SU-DHL-6 (cell line): ENCODE data around the gene CENPF.

Source experiments
- H2AFZ ChIP-seq: fragments of 200-600 bp; sonication (generic); 2 replicates; pipeline ENCODE4 v1.6.1; 2014; ENCODE audit warnings: low read depth, mild to moderate bottlenecking, moderate library complexity, mixed read lengths, antibody characterized with exemption, low read length; ENCODE audit not compliant: severe bottlenecking
- H3F3A ChIP-seq: fragments of 200-600 bp; shearing (Covaris generic); 2 replicates; pipeline ENCODE4 v1.6.0; 2016; ENCODE audit warnings: antibody characterized with exemption, mild to moderate bottlenecking; ENCODE audit not compliant: insufficient read depth
- H3K27ac ChIP-seq: fragments of 200-600 bp; sonication (generic); 2 replicates; pipeline ENCODE4 v1.5.1; 2016; ENCODE audit warnings: low read depth, mild to moderate bottlenecking, low read length, moderate library complexity, mixed read lengths
- H3K27me3 ChIP-seq: fragments of 200-600 bp; sonication (generic), shearing (Covaris generic); 2 replicates; pipeline ENCODE4 v1.6.0; 2014; ENCODE audit warnings: mild to moderate bottlenecking, low read length
- H3K36me3 ChIP-seq: fragments of 200-600 bp; sonication (generic); 2 replicates; pipeline ENCODE4 v1.6.1; 2014; ENCODE audit warnings: mild to moderate bottlenecking, low read length, mixed read lengths
- H3K4me2 ChIP-seq: fragments of 300-600, 200-600 bp; shearing (Covaris generic), sonication (generic); 2 replicates; pipeline ENCODE4 v1.6.0; 2014; ENCODE audit warnings: low read length, low read depth, mild to moderate bottlenecking; ENCODE audit not compliant: poor library complexity, severe bottlenecking
- H3K4me3 ChIP-seq: fragments of 200-600 bp; sonication (generic); 2 replicates; pipeline ENCODE4 v1.5.1; 2014; ENCODE audit warnings: antibody characterized with exemption, low read length, mild to moderate bottlenecking, mixed read lengths; ENCODE audit not compliant: insufficient read depth, poor library complexity, severe bottlenecking
- H3K79me2 ChIP-seq: fragments of 200-600 bp; sonication (generic); 2 replicates; pipeline ENCODE4 v1.6.1; 2014; ENCODE audit warnings: mild to moderate bottlenecking, low read length, moderate library complexity; ENCODE audit not compliant: insufficient read depth
- H3K9ac ChIP-seq: fragments of 200-600 bp; sonication (generic); 2 replicates; pipeline ENCODE4 v1.7.0; 2014; ENCODE audit warnings: mild to moderate bottlenecking, low read length
- H3K9me2 ChIP-seq: fragments of 200-600 bp; sonication (generic); replicated peaks from 2 replicates; pipeline ENCODE4 v1.6.1; 2014; ENCODE audit warnings: low read length; ENCODE audit not compliant: insufficient read depth
- H3K9me3 ChIP-seq: fragments of 200-600 bp; sonication (generic); 2 replicates; pipeline ENCODE4 v1.6.1; 2014; ENCODE audit warnings: low read length, mixed read lengths; ENCODE audit not compliant: insufficient read depth
- H4K20me1 ChIP-seq: fragments of 200-600 bp; sonication (generic); 2 replicates; pipeline ENCODE4 v1.6.1; 2014; ENCODE audit warnings: low read depth, mild to moderate bottlenecking, antibody characterized with exemption, low read length, moderate library complexity, mixed read lengths
- CTCF ChIP-seq: fragments of 200-600 bp; sonication (generic); IDR thresholded peaks from one replicate; pipeline ENCODE4 v1.5.1; 2017; ENCODE audit warnings: antibody characterized with exemption, mild to moderate bottlenecking, low read length, moderate library complexity; ENCODE audit not compliant: insufficient read depth, poor library complexity, severe bottlenecking
- EZH2phosphoT487 ChIP-seq: fragments of 200-600 bp; sonication (generic), shearing (Covaris generic); conservative IDR thresholded peaks from 2 replicates; pipeline ENCODE4 v1.6.1; 2018; ENCODE audit warnings: mild to moderate bottlenecking, antibody characterized with exemption, low read length, moderate library complexity, mixed read lengths

The CENPF gene

GRCh38 chr1:214583113-214583512 is 19.9 kb upstream of the CENPF start:
- H3K27me3 ChIP-seq = no peaks in the 10 kb centered on the region

GRCh38 chr1:214583824-214584554 is 19.0 kb upstream of the CENPF start:
- Histone ChIP-seq H3K9me2 (no peaks in the 10 kb centered on the region), H3K79me2 (no peaks in the 10 kb centered on the region), H3F3A (no peaks in the 10 kb centered on the region), H3K4me2 (no peak overlapping the region), H3K4me3 (no peak overlapping the region), H3K27ac (no peak overlapping the region), H3K27me3 (no peaks in the 10 kb centered on the region), H4K20me1 (no peaks in the 10 kb centered on the region), H3K36me3 (no peaks in the 10 kb centered on the region), H3K9me3 (no peaks in the 10 kb centered on the region), H2AFZ (no peak overlapping the region), H3K9ac (no peak overlapping the region)
- TF ChIP-seq EZH2phosphoT487 (no peak), CTCF (no peak)

More at GRCh38 chr1:214583113-214583512, 19.9 kb upstream of the CENPF start:
- Histone ChIP-seq H3K9ac (no peak overlapping the region), H4K20me1 (no peaks in the 10 kb centered on the region), H3K9me2 (no peaks in the 10 kb centered on the region), H3K4me2 (no peak overlapping the region), H3K79me2 (no peaks in the 10 kb centered on the region), H3K36me3 (no peaks in the 10 kb centered on the region), H3K27ac (no peak overlapping the region), H3K4me3 (no peak overlapping the region), H2AFZ (no peak overlapping the region), H3F3A (no peaks in the 10 kb centered on the region), H3K9me3 (no peaks in the 10 kb centered on the region)
- no peak for TF ChIP-seq EZH2phosphoT487
- TF ChIP-seq CTCF = no peak

GRCh38 chr1:214584805-214585766 is 17.9 kb upstream of the CENPF start:
- no peaks in the 10 kb centered on the region for H3K79me2 ChIP-seq
- no peaks in the 10 kb centered on the region for H3F3A ChIP-seq
- H3K9me3 ChIP-seq = no peaks in the 10 kb centered on the region
- no peaks in the 10 kb centered on the region for H4K20me1 ChIP-seq
- no peak overlapping the region for H3K9ac ChIP-seq
- no peak overlapping the region for H3K27ac ChIP-seq
- H3K9me2 ChIP-seq = no peaks in the 10 kb centered on the region
- H3K27me3 ChIP-seq = no peaks in the 10 kb centered on the region
- H2AFZ ChIP-seq = no peak overlapping the region
- TF ChIP-seq EZH2phosphoT487 (no peak), CTCF (no peak)
- no peaks in the 10 kb centered on the region for H3K36me3 ChIP-seq
- H3K4me3 ChIP-seq = no peak overlapping the region
- no peak overlapping the region for H3K4me2 ChIP-seq
